ENCODE measurements around the gene STARD10. TPM values are rescaled to one million over a fixed set of nuclear protein-coding genes. Genes with fewer than 3 reads are reported as not detected.

The STARD10 gene
- total and polyA plus RNA-seq, 9 of the 15 experiments (the other 6 are each of a cell fraction or from before 2014, with no cell fraction given), result 0.15 to 52.9 (median 32.3) TPM

DNA sequence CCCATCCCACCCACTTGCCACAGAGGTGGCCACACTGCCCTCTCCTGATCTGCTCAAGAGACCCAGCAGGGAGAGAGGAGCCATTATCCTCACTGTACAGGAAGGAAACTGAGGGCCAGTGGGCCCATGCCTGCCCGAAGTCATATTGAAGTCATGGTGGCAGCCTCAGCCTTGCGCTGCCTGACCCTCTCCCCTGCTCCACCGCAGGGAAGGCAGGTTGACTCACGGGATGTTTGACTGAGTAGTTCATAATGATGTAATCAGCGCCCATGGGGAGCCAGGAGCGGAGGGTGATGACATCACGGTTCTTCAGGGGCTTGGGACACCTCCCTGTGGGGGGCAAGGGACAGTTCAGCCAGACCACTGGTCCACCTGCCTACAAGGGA is 35.5 kb downstream of the STARD10 start (continued):
- TF ChIP-seq, protein P1, sequence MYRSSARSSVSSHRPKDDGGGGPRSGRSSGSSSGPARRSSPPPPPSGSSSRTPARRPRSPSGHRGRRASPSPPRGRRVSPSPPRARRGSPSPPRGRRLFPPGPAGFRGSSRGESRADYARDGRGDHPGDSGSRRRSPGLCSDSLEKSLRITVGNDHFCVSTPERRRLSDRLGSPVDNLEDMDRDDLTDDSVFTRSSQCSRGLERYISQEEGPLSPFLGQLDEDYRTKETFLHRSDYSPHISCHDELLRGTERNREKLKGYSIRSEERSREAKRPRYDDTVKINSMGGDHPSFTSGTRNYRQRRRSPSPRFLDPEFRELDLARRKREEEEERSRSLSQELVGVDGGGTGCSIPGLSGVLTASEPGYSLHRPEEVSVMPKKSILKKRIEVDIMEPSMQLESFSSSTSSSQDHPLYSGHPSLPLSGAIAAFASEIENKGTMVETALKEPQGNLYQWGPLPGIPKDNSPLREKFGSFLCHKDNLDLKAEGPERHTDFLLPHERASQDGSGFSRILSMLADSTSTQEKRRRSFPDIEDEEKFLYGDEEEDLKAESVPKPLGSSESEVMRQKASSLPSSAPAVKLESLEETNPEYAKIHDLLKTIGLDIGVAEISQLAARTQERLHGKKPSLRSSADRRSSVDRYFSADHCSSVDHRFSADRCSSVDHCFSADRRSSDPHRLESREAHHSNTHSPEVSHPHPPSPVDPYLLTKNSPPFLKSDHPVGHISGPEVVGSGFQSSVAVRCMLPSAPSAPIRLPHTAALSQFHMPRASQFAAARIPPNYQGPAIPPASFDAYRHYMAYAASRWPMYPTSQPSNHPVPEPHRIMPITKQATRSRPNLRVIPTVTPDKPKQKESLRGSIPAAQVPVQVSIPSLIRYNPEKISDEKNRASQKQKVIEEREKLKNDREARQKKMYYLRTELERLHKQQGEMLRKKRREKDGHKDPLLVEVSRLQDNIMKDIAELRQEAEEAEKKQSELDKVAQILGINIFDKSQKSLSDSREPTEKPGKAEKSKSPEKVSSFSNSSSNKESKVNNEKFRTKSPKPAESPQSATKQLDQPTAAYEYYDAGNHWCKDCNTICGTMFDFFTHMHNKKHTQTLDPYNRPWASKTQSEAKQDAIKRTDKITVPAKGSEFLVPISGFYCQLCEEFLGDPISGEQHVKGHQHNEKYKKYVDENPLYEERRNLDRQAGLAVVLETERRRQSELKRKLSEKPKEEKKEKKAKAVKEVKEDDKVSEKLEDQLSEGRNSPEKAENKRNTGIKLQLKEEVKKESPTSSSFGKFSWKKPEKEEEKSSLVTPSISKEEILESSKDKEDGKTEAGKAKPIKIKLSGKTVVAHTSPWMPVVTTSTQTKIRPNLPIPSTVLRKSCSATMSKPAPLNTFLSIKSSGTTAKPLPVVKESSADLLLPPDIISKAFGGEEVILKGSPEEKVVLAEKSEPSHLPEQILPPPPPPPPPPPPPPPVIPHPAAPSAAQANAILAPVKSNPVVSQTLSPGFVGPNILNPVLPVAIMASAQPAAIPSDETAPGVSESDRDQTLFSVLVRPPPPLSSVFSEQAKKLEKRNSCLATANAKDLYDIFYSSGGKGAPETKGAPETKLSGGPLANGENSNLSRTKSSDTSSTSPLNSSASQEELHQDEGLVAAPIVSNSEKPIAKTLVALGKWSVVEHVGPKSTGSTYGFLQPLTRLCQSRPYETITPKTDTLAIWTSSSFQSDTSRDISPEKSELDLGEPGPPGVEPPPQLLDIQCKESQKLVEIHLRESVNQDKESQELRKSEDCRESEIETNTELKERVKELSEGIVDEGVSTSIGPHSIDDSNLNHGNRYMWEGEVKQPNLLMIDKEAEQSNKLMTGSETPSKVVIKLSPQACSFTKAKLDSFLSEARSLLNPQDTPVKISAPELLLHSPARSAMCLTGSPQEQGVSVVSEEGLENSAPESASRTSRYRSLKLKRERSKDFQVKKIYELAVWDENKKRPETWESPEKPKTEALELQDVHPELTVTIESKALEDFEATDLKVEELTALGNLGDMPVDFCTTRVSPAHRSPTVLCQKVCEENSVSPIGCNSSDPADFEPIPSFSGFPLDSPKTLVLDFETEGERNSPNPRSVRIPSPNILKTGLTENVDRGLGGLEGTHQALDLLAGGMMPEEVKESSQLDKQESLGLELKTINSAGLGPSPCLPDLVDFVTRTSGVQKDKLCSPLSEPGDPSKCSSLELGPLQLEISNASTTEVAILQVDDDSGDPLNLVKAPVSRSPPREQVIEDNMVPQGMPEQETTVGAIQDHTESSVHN (IDR thresholded peaks at IDR 0.05; ENCODE audit: borderline replicate concordance in 1 of 2, low read depth in 1 of 2), result no peak
- TF ChIP-seq, protein P2, sequence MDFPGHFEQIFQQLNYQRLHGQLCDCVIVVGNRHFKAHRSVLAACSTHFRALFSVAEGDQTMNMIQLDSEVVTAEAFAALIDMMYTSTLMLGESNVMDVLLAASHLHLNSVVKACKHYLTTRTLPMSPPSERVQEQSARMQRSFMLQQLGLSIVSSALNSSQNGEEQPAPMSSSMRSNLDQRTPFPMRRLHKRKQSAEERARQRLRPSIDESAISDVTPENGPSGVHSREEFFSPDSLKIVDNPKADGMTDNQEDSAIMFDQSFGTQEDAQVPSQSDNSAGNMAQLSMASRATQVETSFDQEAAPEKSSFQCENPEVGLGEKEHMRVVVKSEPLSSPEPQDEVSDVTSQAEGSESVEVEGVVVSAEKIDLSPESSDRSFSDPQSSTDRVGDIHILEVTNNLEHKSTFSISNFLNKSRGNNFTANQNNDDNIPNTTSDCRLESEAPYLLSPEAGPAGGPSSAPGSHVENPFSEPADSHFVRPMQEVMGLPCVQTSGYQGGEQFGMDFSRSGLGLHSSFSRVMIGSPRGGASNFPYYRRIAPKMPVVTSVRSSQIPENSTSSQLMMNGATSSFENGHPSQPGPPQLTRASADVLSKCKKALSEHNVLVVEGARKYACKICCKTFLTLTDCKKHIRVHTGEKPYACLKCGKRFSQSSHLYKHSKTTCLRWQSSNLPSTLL (IDR thresholded peaks at IDR 0.05), result no peak
- TF ChIP-seq ZNF561 (CRISPR knock-in tag; conservative IDR thresholded peaks at IDR 0.05) (no peak), KDM2B (CRISPR knock-in tag; IDR thresholded peaks at IDR 0.05) (no peak), ZNF316 (IDR thresholded peaks at IDR 0.05) (no peak), ZNF785 (CRISPR knock-in tag; IDR thresholded peaks at IDR 0.05) (no peak), ZNF589 (CRISPR knock-in tag; IDR thresholded peaks at IDR 0.05; ENCODE audit: low read depth) (peak; percentile 83), LEF1 (IDR thresholded peaks at IDR 0.05) (no peak), CEBPB (tag; IDR thresholded peaks at IDR 0.05) (peak; percentile 45; the same call in 1 of the 2 replicates), RHOXF2B (CRISPR knock-in tag; conservative IDR thresholded peaks at IDR 0.05) (no peak), EHMT2 (IDR thresholded peaks at IDR 0.05) (no peak), HDAC6 (IDR thresholded peaks at IDR 0.05; ENCODE audit: low read depth, low read length) (no peak), TAF15 (IDR thresholded peaks at IDR 0.05; ENCODE audit: low read depth, low read length) (no peak), ZFPM2 (CRISPR knock-in tag; IDR thresholded peaks at IDR 0.05) (no peak)
- TF ChIP-seq, protein P3, sequence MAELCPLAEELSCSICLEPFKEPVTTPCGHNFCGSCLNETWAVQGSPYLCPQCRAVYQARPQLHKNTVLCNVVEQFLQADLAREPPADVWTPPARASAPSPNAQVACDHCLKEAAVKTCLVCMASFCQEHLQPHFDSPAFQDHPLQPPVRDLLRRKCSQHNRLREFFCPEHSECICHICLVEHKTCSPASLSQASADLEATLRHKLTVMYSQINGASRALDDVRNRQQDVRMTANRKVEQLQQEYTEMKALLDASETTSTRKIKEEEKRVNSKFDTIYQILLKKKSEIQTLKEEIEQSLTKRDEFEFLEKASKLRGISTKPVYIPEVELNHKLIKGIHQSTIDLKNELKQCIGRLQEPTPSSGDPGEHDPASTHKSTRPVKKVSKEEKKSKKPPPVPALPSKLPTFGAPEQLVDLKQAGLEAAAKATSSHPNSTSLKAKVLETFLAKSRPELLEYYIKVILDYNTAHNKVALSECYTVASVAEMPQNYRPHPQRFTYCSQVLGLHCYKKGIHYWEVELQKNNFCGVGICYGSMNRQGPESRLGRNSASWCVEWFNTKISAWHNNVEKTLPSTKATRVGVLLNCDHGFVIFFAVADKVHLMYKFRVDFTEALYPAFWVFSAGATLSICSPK (IDR thresholded peaks at IDR 0.05; ENCODE audit: borderline replicate concordance), result no peak
- TF ChIP-seq, protein P4, sequence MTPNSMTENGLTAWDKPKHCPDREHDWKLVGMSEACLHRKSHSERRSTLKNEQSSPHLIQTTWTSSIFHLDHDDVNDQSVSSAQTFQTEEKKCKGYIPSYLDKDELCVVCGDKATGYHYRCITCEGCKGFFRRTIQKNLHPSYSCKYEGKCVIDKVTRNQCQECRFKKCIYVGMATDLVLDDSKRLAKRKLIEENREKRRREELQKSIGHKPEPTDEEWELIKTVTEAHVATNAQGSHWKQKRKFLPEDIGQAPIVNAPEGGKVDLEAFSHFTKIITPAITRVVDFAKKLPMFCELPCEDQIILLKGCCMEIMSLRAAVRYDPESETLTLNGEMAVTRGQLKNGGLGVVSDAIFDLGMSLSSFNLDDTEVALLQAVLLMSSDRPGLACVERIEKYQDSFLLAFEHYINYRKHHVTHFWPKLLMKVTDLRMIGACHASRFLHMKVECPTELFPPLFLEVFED (CRISPR knock-in tag; conservative IDR thresholded peaks at IDR 0.05), result peak; percentile 68; the same call in 1 of the 2 replicates

Measured in K562 (cell line).